Measurements from ENCODE around the gene SNX30. TPM values are rescaled to one million over a fixed set of nuclear protein-coding genes. Genes with fewer than 3 reads are reported as not detected.
A peak's percentile ranks its signal among the peaks of the same experiment; 100 is the strongest.

SNX30 gene
- total and polyA plus RNA-seq, 2 donors from 2014 or later = 7.9 to 22.9 TPM

- H3K9ac ChIP-seq (ENCODE audit: low read length in 3 of 3) = peak overlapping the region in 1 of 3 donors; percentile 87
- intact Hi-C loops (cut with DNase I) = no loop called here
- DNase-seq (no peak), FAIRE-seq (no peak)
- peaks cover 0 to 22% (median 9%) of the 10 kb centered on the region in 3 donors for H3K4me1 ChIP-seq (ENCODE audit: control insufficient read depth in 2 of 3, insufficient read depth in 2 of 3, low read depth in 1 of 3, low read length in 3 of 3)
- H3K27me3 ChIP-seq (ENCODE audit: control insufficient read depth, insufficient read depth, low read length) = no peaks in the 10 kb centered on the region
- TF ChIP-seq CTCF (IDR thresholded peaks at IDR 0.05; ENCODE audit: borderline replicate concordance, extremely low read depth, insufficient read depth) = no peak
- H3K9me3 ChIP-seq (ENCODE audit: control insufficient read depth in 2 of 3, insufficient read depth in 1 of 3, low read length in 3 of 3) = no peaks in the 10 kb centered on the region
- H3K36me3 ChIP-seq (ENCODE audit: control insufficient read depth in 2 of 3, insufficient read depth in 3 of 3, low read length in 3 of 3) = no peaks in the 10 kb centered on the region
- peak overlapping the region in 2 of 3 donors; percentile 84 to 94 for H3K4me3 ChIP-seq (ENCODE audit: low read length in 3 of 3)
- peak overlapping the region; percentile 84 to 87 for H3K27ac ChIP-seq (ENCODE audit: low read depth in 2 of 2, low read length in 2 of 2)
These were observed 150 bp downstream of the SNX30 start for GRCh38 chr9:112750764-112751055.

GRCh38 chr9:112751056-112751795, 666 bp downstream of the SNX30 start:
- FAIRE-seq = no peak

GRCh38 chr9:112752334-112753125, 2.0 kb downstream of the SNX30 start:
- peaks cover 0 to 22% (median 9%) of the 10 kb centered on the region in 3 donors for H3K4me1 ChIP-seq (ENCODE audit: control insufficient read depth in 2 of 3, insufficient read depth in 2 of 3, low read depth in 1 of 3, low read length in 3 of 3)
- no peak for TF ChIP-seq CTCF (IDR thresholded peaks at IDR 0.05; ENCODE audit: borderline replicate concordance, extremely low read depth, insufficient read depth)

More at GRCh38 chr9:112751056-112751795, 666 bp downstream of the SNX30 start:
- Histone ChIP-seq H3K4me1 (ENCODE audit: control insufficient read depth in 2 of 3, insufficient read depth in 2 of 3, low read depth in 1 of 3, low read length in 3 of 3) (peaks cover 0 to 22% (median 9%) of the 10 kb centered on the region in 3 donors), H3K9ac (ENCODE audit: low read length in 3 of 3) (peak overlapping the region; percentile 26 to 87 (median 81)), H3K27me3 (ENCODE audit: control insufficient read depth, insufficient read depth, low read length) (no peaks in the 10 kb centered on the region), H3K4me3 (ENCODE audit: low read length in 3 of 3) (peak overlapping the region; percentile 75 to 94 (median 84)), H3K27ac (ENCODE audit: low read depth in 2 of 2, low read length in 2 of 2) (peak overlapping the region; percentile 84 to 87), H3K9me3 (ENCODE audit: control insufficient read depth in 2 of 3, insufficient read depth in 1 of 3, low read length in 3 of 3) (no peaks in the 10 kb centered on the region), H3K36me3 (ENCODE audit: control insufficient read depth in 2 of 3, insufficient read depth in 3 of 3, low read length in 3 of 3) (no peaks in the 10 kb centered on the region)
- intact Hi-C loops (cut with DNase I) = no loop called here
- no peak for TF ChIP-seq CTCF (IDR thresholded peaks at IDR 0.05; ENCODE audit: borderline replicate concordance, extremely low read depth, insufficient read depth)
- DNase-seq = peak; percentile 72 to 87 (median 83)

More at GRCh38 chr9:112752334-112753125, 2.0 kb downstream of the SNX30 start:
- DNase-seq (no peak), FAIRE-seq (no peak)
- Histone ChIP-seq H3K36me3 (ENCODE audit: control insufficient read depth in 2 of 3, insufficient read depth in 3 of 3, low read length in 3 of 3) (no peaks in the 10 kb centered on the region), H3K27ac (ENCODE audit: low read depth in 2 of 2, low read length in 2 of 2) (peak overlapping the region; percentile 26 to 87), H3K27me3 (ENCODE audit: control insufficient read depth, insufficient read depth, low read length) (no peaks in the 10 kb centered on the region), H3K9me3 (ENCODE audit: control insufficient read depth in 2 of 3, insufficient read depth in 1 of 3, low read length in 3 of 3) (no peaks in the 10 kb centered on the region), H3K9ac (ENCODE audit: low read length in 3 of 3) (peak overlapping the region in 1 of 3 donors; percentile 81), H3K4me3 (ENCODE audit: low read length in 3 of 3) (peak overlapping the region in 2 of 3 donors; percentile 84 to 94)
- intact Hi-C loops (cut with DNase I) = no loop called here
